ENCODE measurements around the gene NEB.
"Not testable (repeated sequence)": the region's sequence is repeated elsewhere in the genome, so short reads cannot be mapped to it uniquely, and the experiment has no call there.

The NEB gene

GRCh38 chr2:151704480-151704961 is 29.8 kb downstream of the NEB start:
- not testable (repeated sequence) for DNase-seq (ENCODE audit: low read depth)

- DNase-seq (ENCODE audit: low read depth), result not testable (repeated sequence)
Observed at GRCh38 chr2:151698134-151698533, 36.1 kb downstream of the NEB start.

DNA sequence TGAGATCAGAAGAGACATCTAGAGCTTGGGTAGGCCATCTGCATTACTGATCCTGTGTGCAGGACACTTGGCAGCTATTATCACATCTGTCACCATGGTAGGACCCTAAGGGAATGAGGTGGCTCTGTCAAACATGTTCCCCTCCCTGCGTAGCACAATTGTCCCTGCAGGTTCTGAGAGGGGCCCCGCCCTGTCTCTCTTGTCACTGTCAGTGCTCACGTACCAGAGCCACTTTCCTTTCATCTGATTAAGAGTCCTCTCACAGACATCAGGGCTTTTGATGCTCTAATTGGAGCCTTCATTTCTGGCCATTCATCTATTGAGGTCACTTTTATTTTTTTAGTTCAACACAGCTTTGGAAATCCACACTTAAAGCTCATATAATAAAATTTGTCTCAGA is 38.5 kb downstream of the NEB start:
- no peak for DNase-seq (ENCODE audit: low read depth)

- no peak for DNase-seq (ENCODE audit: low read depth)
Observed at GRCh38 chr2:151691631-151692030, 42.6 kb downstream of the NEB start.

- DNase-seq (ENCODE audit: low read depth), result no peak
Observed at GRCh38 chr2:151688719-151689118, 45.6 kb downstream of the NEB start.

DNA sequence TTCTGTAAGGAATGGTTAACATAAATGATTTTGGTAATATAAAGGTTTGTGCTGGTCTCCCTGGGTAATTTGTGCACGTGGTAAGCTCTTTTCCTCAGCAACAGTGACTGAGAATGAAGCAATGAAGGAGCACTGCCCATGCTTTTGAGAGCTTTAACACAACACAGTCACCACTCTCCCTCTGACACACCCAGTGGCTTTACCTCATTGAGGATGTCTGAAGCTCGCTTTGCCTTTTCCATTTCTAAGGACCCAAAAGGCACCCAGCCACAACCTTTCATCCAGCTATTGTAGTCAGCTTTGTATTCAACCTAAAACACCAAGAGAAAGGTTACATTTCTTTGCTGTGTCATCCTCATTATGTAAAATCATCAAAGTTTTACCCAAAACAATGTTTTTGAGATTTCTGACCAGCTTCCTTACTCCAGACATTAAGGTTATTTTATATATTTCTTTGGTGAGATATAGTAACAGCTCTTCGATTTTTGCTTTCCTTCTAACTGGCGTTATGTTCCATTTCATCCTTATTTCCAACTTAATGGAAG is 51.7 kb downstream of the NEB start:
- DNase-seq (ENCODE audit: low read depth), result no peak

- DNase-seq (ENCODE audit: low read depth), result no peak
Observed at GRCh38 chr2:151681051-151681450, 53.2 kb downstream of the NEB start.

GRCh38 chr2:151679994-151680393 is 54.3 kb downstream of the NEB start:
- DNase-seq (ENCODE audit: low read depth), result no peak

DNA sequence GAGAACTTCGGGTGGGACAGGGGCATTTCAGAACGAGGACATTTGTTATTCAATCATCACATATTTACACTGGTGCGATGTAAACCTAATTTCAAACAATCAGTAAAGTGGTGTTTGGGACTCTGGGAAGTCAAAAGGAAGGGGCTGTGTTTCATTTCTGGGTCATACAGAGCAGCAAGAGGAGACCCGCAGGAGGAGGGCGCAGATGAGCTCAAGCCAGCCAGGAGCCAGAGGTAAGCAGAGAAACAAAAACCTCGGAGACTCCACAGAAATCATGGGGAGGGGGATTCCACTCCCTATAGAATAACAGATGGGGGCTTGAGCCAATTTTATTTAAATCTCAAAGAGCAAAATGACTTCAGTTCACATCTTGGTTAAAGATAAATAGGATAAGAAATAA is 55.4 kb downstream of the NEB start:
- no peak for DNase-seq (ENCODE audit: low read depth)

GRCh38 chr2:151673016-151673415 is 61.3 kb downstream of the NEB start:
- no peak for DNase-seq (ENCODE audit: low read depth)

GRCh38 chr2:151672277-151672676 is 62.0 kb downstream of the NEB start:
- no peak for DNase-seq (ENCODE audit: low read depth)

- DNase-seq (ENCODE audit: low read depth), result no peak
Observed at GRCh38 chr2:151670846-151671597, 63.3 kb downstream of the NEB start.

DNA sequence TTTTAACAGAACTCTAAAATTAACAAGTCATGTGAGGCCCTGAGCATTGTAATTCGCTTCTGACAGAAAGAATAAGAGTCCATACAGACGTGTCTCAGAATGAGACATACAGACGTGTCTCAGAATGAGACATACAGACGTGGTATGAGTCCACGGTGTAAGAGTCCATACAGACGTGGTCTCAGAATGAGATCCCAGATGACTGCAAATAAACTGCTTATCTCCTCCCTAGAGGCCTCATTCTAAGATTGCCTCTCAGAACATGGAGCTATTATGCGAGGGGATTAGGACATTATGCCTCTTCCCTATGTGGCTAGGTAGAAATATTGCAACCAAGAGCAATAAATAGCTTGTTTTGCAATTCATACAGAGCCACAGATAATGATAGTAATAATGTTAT is 63.9 kb downstream of the NEB start:
- no peak for DNase-seq (ENCODE audit: low read depth)

GRCh38 chr2:151669585-151670081 is 64.6 kb downstream of the NEB start:
- no peak for DNase-seq (ENCODE audit: low read depth)

DNA sequence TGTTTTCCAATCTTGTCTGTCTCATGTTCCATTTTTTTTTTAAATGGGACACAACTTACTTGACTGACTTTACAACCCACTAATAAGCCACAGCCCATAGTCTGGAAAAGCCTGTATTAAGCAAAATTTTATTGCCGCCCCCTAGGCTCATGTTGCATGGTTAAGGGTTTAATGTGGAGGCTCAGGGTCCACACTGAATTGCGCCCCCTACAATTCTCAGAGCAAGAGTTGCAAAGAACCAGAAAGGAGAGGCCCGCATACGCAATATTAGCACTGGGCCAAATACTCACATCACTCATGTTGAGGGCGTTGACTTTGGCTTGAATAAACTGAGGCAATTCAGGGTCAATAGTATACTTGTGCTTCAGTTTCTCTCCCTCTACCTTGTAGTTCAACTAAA is 65.5 kb downstream of the NEB start:
- DNase-seq (ENCODE audit: low read depth), result no peak

DNA sequence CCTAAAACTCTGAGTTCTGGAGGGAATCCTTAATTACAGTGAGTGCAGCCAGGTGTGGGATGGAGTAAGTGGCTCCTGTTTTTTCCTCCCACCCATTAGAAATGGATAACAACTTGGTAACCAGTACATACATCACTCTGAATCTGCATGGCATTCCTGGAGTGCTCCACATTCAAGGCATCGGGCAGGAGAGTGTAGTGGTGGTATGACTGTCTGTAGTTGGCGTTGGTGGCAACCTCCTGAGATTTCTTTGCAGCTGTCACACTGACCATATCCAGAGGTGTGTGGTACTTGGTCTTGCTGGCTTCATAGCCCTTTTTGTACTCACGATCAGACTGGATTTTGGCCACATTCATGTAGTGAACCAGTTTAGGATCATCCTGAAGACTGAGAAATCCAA is 68.3 kb downstream of the NEB start:
- DNase-seq (ENCODE audit: low read depth), result no peak

DNA sequence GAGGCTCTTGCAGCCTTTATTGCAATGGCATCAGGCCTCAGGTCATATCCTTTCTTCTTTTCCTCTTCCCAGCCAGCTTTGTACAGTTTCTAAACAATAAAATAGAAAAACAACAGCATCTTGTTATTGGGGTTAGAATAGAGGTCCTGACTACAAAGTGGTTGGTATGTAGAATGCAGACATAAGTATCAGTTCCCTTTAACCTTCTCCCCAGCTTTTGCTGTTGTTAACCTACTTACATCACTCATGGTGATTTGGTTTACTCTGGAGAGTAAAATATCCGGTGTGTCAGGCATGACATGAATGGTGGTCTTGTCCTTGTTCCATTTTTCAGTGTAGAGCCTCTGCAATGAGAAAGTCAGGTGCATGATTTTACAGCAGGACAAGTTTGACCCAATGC is 69.8 kb downstream of the NEB start:
- DNase-seq (ENCODE audit: low read depth), result no peak

GRCh38 chr2:151661625-151662024 is 72.7 kb downstream of the NEB start:
- DNase-seq (ENCODE audit: low read depth), result no peak

- DNase-seq (ENCODE audit: low read depth), result no peak
Observed at GRCh38 chr2:151658081-151658480, 76.2 kb downstream of the NEB start.

GRCh38 chr2:151657667-151658076 is 76.6 kb downstream of the NEB start:
- no peak for DNase-seq (ENCODE audit: low read depth)

DNA sequence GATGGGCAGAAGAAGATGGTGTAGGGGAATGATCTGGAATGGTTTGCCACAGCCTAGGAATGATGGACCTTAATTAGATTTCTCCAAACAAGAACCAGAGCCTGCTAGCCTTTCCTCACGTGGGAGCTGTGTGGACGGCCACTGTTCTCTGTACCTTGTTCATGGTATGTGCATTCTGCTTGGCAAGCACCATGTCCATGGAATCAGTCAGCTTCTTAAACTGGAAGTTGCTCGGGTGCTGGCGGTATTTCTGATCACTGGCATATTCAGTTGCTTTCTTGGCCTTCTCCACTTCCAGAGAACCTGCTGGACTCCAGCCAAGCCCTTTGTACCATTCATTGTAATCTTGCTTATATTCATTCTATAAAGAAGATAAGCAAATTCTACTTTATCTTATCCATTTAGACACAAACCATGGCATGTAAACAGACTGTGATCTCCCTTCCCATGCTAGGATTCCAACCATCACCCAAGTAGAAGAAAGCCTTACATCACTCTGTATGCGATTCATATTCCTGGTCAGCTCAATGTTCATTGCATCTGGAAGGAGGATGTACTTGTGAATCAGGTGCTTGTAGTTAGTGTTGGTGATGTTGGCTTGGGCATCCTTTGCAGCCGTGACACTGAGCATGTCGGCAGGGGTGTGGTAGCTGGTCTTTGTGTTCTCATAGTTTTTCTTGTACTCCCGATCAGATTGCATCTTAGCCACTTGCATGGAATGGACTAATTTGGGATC is 78.4 kb downstream of the NEB start:
- DNase-seq (ENCODE audit: low read depth), result no peak

DNA sequence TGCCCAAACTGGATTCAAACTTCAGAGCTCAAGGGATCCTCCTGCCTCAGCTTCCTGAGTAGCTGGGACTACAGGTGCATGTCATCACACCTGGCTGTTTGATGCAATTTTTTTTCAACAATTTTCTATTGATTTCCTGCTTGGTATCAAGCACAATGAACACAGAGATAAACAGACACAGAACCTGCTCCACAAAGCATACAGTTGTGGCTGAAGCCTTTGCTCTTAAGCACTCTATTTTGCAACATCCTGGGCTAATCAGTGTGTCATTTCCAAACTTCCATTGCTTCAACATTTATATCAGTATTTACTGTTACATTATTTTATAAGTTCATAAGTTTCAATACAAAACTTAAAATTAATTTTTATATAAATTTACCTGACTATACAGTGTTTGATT is 79.4 kb downstream of the NEB start:
- no peak for DNase-seq (ENCODE audit: low read depth)

- DNase-seq (ENCODE audit: low read depth), result no peak
Observed at GRCh38 chr2:151654085-151654484, 80.2 kb downstream of the NEB start.

Measured in activated T-cell treated with anti-CD3 and anti-CD28 coated beads for 48 hours (primary cell).